T47D (cell line): Measurements from ENCODE around the gene DEGS1.
A peak's percentile ranks its signal among the peaks of the same experiment; 100 is the strongest.

Source experiments
- DNase-seq, 2 experiments: peaks; one replicate each; pipeline versions ENCODE4 v3.0.0 to v3.0.0-alpha.2; 2011 to 2012; ENCODE audit warnings: low read depth in 1 of 2, low spot score in 1 of 2
- JUND ChIP-seq: IDR thresholded peaks from 2 replicates; pipeline ENCODE4 v1.6.1; 2012; ENCODE audit warnings: low read depth
- in situ Hi-C: cut with HindIII; loops from 2 replicates; pipeline ENCODE4 v1.10.0; 2016; ENCODE audit warnings: low sequenced_read_pairs, low pct_unique_long_range_greater_than_20kb

The DEGS1 gene

DNA sequence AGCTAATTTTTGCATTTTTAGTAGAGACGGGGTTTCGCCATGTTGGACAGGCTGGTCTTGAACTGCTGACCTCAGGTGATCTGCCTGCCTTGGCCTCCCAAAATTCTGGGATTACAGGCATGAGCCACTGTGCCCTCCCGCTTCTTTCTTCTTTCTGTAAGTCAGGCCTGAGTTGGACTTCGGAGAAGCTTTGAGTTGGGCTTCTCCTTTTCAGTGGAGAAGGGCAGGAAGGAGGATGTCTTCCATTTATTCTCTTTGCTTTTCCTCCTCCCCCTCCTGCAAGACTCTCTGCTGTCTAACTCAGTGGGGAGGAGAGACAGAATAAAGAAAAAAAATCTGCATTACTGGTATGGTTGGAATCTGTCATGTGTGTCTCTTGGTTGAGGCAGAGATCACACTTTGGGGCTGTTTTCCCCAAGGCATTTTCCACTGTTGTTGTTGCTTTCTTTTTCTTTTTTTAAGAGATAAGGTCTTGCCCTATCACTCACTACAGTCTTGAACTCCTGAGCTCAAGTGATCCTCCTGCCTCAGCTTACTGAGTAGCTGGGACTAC is 13.2 kb upstream of the DEGS1 start:
- no peak for TF ChIP-seq JUND
- in situ Hi-C loops = no loop called here
- DNase-seq = no peak

DNA sequence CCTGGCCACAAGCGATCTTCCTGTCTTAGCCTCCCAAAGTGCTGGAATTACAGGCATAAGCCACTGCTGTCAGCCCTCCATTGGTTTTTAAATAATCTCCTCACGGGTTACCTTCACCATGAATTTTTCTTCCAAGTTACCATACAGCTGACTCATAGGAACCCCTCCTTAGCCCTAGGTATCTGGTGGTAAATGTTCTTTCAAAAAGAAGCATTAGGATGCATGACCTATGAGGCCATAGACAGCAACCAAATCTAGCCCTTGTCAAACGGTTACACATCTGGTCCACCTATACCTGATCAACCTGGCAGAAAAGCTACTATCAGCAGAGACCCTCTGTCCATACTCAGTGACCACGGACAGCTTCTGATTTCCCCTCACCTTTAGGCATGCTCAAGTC is 12.7 kb upstream of the DEGS1 start:
- DNase-seq = no peak
- in situ Hi-C loops = no loop called here
- TF ChIP-seq JUND = no peak

DNA sequence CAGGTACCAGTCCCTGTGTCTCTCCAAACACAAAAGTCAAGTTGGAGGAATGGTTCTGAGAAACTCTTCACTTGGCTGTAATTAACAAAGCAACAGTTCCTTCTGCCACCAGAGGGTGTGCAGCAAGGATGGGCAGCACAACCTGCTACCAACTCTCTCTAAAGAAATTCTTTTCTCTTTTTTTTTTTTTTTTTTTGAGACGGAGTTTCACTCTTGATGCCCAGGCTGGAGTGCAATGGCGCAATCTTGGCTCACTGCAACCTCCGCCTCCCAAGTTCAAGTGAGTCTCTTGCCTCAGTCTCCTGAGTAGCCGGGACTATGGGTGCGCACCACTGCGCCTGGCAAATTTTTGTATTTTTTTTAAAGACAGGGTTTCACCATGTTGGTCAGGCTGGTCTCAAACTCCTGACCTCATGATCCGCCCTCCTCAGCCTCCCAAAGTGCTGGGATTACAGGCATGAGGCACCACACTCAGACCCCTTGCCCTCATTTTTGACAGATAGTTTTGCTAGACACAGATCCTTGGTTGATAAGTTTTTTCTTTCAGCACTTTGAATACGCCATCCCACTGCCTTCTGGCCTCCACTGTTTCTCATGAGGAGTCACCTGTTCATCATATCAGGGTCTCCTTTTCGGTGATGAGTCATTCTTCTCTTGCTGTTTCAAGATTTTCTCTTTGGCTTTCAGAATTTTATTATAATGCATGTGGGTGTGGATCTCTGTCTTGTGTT is 12.1 kb upstream of the DEGS1 start:
- DNase-seq = peak; percentile 70 to 79
- in situ Hi-C loops = no loop called here
- TF ChIP-seq JUND = no peak

DNA sequence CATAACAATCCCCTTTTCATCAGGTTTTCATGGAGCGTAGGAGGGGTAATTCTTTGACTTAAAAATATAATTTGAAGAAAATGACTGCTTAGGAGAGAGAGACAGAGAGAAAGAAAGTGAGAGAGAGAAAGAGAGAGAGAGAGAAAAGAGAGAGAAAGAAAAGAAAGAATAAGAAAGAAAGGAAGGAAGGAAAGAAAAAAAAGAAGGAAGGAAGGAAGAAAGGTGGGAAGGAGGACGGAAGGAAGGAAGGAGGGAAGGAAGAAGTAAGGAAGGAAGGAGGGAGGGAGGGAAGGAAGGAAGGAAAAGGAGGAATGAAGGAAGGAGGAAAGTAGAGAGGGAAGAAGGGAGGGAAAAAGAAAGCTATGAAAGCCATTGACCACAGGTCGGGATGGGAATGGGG is 10.8 kb upstream of the DEGS1 start:
- in situ Hi-C loops = no loop called here
- DNase-seq = no peak

DNA sequence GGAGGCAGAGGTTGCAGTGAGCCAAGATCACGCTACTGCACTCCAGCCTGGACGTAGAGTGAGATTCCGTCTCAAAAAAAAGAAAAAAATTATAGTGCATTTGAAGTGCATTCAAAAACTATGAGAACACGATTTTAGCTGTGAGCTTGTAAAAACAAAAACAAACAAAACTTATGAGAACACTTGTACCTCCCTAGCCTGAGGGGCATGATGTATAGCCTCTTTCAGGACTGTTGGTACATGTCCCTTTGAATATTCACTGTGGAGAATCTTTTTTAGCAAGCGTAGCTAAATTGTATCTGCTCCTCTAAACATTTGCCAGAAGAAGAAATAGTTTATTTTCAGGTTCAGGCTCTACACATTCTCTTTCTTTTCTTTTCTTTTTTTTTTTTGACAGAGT is 9.5 kb upstream of the DEGS1 start:
- TF ChIP-seq JUND = no peak
- in situ Hi-C loops = no loop called here
- peak in 1 of 2 experiments; percentile 59 for DNase-seq

More for the DNA sequence above, 10.8 kb upstream of the DEGS1 start:
- TF ChIP-seq JUND = no peak

DNA sequence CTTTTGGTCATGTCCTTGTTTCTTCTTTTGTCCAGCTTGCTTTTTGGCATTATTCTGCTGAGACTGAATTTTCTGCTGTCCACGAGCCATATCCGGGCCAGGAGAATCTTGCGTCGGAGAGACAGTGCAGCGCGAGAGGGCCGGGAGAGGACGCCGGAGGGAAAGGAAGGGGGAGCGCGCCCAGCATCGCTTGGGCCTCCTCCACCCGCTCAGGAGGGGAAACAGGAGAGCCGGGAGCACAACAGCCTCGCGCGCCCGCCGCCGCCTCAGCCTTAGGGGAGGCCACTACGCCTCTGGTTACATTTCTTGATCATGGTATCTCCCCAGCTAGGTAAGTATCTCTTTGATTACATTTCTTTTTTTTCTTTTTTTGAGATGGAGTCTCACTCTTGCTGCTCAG is 7.4 kb upstream of the DEGS1 start:
- TF ChIP-seq JUND = no peak
- in situ Hi-C loops = no loop called here
- no peak for DNase-seq

DNA sequence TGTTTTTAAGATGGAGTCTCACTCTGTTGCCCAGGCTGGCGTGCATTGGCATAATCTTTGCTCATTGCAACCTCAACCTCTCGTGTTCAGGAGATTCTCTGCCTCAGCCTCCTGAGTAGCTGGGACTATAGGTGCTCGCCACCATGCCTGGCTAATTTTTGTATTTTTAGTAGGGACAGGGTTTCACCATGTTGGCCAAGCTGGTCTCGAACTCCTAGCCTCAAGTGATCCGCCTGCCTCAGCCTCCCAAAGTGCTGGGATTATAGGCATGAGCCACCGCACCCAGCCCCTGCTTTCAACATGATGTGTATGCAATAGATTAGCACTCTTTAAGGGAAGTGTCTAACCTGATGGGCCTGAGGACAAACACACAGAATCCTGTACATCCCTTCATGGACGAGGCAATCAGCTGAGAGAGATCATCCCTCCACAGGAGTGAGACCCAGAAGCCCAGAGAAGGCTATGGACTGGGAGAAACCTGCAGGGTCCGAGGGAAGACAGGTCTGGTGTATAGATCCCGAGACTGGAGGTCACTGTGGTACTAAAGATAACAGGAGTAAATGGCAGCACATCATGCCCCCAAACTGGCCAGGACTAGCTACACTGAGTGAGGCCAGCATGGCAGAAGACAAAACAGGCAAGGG is 5.6 kb upstream of the DEGS1 start:
- no peak for TF ChIP-seq JUND
- in situ Hi-C loops = no loop called here
- DNase-seq = no peak

DNA sequence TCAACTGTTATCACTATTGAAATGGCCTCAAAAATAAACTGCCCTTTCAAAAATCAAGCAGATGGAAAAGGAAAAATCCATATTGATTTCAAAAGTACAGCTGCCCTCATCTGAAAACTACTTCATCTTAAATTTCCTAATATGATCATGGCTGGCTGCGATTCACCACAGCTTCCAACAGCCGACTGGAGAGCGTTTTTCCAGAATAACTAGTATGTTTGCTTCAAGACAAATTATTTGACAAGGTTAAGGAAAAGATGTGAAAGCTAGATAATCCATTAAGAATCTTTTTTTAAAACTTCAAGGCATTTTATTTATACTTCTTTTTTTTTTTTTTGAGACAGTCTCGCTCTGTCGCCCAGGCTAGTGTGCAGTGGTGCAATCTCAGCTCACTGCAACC is 4.1 kb upstream of the DEGS1 start:
- in situ Hi-C loops = no loop called here
- no peak for TF ChIP-seq JUND

DNA sequence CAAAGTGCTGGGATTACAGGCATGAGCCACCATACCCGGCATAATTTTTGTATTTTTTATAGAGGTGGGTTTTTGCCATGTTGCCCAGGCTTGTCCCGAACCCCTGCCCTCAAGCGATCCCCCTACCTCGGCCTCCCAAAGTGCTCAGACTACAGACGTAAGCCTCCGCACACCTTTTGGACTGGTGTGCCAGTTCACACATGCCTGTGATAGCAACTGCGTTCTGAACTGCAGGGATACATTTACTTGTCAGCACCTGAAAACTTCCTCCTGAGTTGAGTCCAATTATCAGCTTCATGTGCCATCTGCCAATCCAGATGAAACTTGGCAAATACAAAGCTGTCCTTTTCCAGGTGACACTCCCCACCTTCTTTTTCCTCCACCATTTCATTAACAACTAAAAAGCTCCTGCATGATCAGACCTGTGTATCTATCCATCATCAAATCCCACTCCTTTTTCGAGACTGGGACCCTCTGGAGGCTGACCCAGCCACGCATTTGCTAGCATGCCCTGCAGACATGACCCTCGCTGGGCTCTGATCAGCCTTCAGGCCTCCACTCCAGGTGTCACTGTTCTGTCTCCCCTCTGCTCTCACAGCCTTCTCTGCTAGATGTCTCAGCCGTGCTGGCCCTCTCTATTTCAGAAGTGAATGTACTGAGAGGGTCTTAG is 2.1 kb upstream of the DEGS1 start:
- no peak for DNase-seq
- in situ Hi-C loops = no loop called here
- TF ChIP-seq JUND = no peak

More for the DNA sequence above, 4.1 kb upstream of the DEGS1 start:
- DNase-seq = peak in 1 of 2 experiments; percentile 64

DNA sequence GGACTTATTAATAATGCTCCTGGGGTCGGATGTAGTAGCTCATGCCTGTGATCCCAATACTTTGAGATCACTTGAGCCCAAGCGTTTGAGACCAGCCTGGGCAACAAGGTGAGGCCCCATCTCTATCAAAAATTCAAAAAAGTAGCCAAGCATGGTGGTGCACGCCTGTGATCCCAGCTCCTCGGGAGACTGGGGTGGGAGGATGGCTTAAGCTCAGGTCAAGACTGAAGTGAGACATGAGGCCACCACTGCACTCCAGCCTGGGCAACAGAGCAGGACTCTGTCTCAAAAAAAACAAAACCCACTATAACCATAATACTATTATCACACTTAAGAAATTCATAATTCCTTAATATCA is 1.6 kb upstream of the DEGS1 start:
- no peak for TF ChIP-seq JUND
- DNase-seq = no peak
- in situ Hi-C loops = no loop called here

DNA sequence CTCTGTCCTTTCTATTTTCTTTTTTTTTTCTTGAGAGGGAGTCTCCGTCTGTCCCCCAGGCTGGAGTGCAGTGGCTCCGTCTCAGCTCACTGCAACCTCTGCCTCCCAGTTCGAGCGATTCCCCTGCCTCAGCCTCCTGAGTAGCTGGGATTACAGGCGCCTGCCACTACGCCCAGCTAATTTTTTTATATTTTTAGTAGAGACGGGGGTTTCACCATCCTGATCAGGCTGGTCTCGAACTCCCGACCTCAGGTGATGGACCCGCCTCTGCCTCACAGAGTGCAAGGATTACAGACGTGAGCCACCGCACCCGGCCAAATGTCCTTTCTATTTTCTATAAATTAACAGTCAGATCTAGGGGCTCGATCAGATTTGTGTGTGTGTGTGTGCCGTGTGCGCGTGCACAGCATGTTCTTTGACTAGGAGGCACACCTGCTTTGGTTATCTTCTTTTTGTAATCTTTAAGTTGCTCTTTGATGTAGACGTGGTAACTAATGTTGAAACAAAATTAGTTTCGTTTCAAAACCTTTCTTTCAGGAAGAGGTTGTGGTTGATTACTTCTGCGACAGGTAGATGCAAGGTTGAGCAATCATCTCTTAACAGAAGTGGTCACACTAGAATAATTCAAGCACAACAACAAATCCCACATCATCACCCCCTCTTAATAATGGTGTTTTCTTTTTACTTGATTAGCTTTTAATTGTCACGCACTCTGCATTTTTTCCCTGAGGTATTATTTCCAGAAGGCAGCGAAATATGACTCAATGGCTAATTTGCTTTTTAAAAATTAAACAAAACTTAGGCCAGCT is 779 bp upstream of the DEGS1 start:
- in situ Hi-C loops = no loop called here

DNA sequence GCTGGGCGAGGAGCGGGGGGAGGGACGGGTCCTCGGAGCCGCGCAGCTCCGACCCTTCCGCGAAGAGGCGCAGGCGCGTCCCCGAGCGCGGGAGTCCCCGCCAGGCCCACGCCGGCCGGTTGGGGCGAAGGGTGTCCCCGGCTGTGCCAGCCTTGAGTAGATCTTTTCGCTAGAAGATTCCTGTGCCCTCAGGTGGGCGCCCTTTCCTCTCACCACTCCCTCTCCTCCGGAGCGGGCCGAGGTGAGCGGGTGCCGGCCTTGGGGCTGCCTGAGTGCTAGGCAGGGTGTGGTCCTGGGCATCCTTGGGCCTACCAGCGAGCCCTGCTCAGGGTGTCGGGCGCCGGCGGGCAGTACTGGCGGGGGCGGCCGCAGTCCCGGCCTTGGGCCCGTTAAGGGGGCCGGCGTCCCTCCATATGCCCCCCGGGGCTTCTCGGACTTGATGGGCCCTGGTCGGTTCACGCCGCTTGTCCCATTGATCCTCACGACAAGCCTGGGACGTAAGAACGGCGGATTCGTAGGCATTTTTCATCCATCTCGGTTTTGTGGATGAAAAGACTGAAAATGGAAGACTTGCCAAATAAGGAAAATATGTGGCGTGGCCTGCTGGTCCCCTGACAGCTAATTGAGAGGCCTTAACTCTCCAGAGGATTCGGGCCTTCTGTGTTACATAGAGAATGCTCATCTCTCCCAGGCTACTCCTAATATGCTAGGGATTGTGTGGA is 712 bp downstream of the DEGS1 start:
- in situ Hi-C loops = no loop called here
- peak; percentile 58 to 59 for DNase-seq
- no peak for TF ChIP-seq JUND

More for the DNA sequence above, 779 bp upstream of the DEGS1 start:
- no peak for TF ChIP-seq JUND
- peak; percentile 43 to 44 for DNase-seq
